ENCODE results near the gene ARID1A. TPM values are rescaled to one million over a fixed set of nuclear protein-coding genes. Genes with fewer than 3 reads are reported as not detected.

The ARID1A gene
- total RNA-seq, 2 donors from 2014 or later: 49.6 to 76.2 TPM

DNA sequence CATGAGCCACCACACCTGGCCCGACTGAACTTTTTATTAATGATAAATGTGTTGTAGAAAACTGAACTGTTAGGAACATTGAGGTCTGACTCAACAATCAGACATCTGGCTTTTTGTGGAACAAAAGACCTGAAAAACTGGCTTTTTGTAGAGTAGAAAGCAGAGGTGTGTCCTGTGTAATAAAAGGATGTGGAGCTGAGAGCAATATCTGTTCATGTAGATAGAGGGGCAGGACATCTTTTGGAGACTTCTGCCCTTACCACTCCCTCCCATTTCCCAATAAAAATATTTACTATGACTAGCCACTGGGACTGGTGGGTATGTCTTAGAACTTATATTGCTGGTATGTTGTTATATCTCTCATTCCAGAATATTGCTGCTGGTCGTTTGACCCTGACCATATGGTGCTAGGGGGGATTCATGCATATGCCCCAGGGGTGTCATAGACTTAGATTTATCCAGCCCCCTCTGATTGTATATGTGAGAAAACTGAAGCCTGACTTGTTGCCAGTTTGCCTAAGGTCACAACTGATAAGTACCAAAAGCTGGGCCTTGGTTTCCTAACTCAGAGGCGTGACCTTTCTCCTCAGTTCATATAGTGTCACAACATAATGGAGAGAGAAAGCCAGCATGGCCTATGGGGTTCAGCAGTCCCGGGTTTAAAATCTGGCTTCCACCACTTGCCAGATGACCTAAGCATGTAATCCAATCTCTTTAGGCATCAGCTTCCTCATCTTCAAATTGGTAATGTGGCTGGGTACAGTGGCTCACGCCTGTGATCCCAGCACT lies 58.5 kb downstream of the ARID1A start:
- H3K9ac ChIP-seq (ENCODE audit: low read depth in 2 of 2, low read length in 2 of 2): no peak overlapping the region
- no peaks in the 10 kb centered on the region for H3K4me1 ChIP-seq
- H3K27me3 ChIP-seq: no peaks in the 10 kb centered on the region
- H3K9me3 ChIP-seq: no peaks in the 10 kb centered on the region
- H3K27ac ChIP-seq: no peak overlapping the region
- DNase-seq: no peak
- intact Hi-C loops (cut with DNase I): no loop called here
- TF ChIP-seq CTCF (IDR thresholded peaks at IDR 0.05): no peak
- H3K4me3 ChIP-seq: no peak overlapping the region
- no peaks in the 10 kb centered on the region for H3K36me3 ChIP-seq

- Histone ChIP-seq H3K27me3 (no peaks in the 10 kb centered on the region), H3K36me3 (peaks cover 15% of the 10 kb centered on the region), H3K9ac (ENCODE audit: low read depth in 2 of 2, low read length in 2 of 2) (no peak overlapping the region), H3K4me1 (no peaks in the 10 kb centered on the region), H3K4me3 (no peak overlapping the region), H3K27ac (no peak overlapping the region), H3K9me3 (no peaks in the 10 kb centered on the region)
- no peak for TF ChIP-seq CTCF (IDR thresholded peaks at IDR 0.05)
- no peak for DNase-seq
- intact Hi-C loops (cut with DNase I): no loop called here
These were observed 62.5 kb downstream of the ARID1A start for GRCh38 chr1:26758358-26758757.

DNA sequence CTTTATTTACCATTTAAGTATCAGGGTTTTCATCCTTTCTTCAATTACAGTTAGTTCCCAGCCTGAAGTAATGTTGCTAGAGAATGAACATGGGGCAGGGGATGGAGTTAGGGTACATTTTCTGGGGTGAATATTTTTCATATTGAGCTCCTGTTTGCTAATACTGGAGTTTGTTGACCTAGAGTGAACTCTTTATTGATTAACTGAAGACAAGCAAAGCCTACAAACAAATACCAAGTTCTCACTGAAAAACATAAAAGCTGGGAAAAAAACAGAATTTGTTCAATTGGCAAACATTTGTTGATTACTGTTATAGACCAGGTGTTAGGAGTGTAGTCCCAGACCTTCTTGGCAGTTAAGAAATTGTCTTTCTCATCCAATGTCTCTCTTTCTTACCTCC lies 63.7 kb downstream of the ARID1A start:
- H3K4me1 ChIP-seq: no peaks in the 10 kb centered on the region
- H3K36me3 ChIP-seq: peaks cover 15% of the 10 kb centered on the region
- TF ChIP-seq CTCF (IDR thresholded peaks at IDR 0.05): no peak

GRCh38 chr1:26761217-26761616 lies 65.4 kb downstream of the ARID1A start:
- Histone ChIP-seq H3K27ac (no peak overlapping the region), H3K9ac (ENCODE audit: low read depth in 2 of 2, low read length in 2 of 2) (no peak overlapping the region), H3K9me3 (no peaks in the 10 kb centered on the region), H3K36me3 (peaks cover 20% of the 10 kb centered on the region), H3K4me3 (no peak overlapping the region), H3K4me1 (no peaks in the 10 kb centered on the region), H3K27me3 (no peaks in the 10 kb centered on the region)
- intact Hi-C loops (cut with DNase I): no loop called here
- no peak for TF ChIP-seq CTCF (IDR thresholded peaks at IDR 0.05)
- no peak for DNase-seq

More for the DNA sequence above, 63.7 kb downstream of the ARID1A start:
- no peak for DNase-seq
- Histone ChIP-seq H3K4me3 (no peak overlapping the region), H3K9ac (ENCODE audit: low read depth in 2 of 2, low read length in 2 of 2) (no peak overlapping the region), H3K9me3 (no peaks in the 10 kb centered on the region), H3K27ac (no peak overlapping the region), H3K27me3 (no peaks in the 10 kb centered on the region)
- intact Hi-C loops (cut with DNase I): no loop called here

DNA sequence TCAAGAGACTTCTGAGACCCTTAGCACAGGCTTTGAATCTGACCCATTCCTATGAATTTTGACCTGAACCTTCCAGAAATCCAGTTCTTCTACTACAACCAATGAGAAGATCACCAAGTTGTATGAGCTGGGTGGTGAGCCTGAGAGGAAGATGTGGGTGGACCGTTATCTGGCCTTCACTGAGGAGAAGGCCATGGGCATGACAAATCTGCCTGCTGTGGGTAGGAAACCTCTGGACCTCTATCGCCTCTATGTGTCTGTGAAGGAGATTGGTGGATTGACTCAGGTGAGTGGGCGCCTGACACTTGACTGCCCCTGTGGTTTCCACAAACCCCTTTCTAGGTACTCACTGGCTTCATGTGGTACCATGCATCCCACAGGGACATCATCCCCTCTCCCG lies 71.9 kb downstream of the ARID1A start:
- no peak overlapping the region for H3K9ac ChIP-seq (ENCODE audit: low read depth in 2 of 2, low read length in 2 of 2)
- no peak for TF ChIP-seq CTCF (IDR thresholded peaks at IDR 0.05)
- H3K4me3 ChIP-seq: no peak overlapping the region
- no peaks in the 10 kb centered on the region for H3K27me3 ChIP-seq
- no peak overlapping the region for H3K27ac ChIP-seq
- peaks cover 17% of the 10 kb centered on the region for H3K36me3 ChIP-seq
- no peak for DNase-seq
- no peaks in the 10 kb centered on the region for H3K9me3 ChIP-seq
- intact Hi-C loops (cut with DNase I): no loop called here
- no peaks in the 10 kb centered on the region for H3K4me1 ChIP-seq
